Keratinocyte (primary cell): ENCODE results near the gene CARD9.

Source experiments
- EZH2 ChIP-seq: IDR thresholded peaks from one replicate; pipeline ENCODE4 v1.6.1; 2012; ENCODE audit warnings: inconsistent platforms, mild to moderate bottlenecking, low read length, moderate library complexity
- TF ChIP-seq, protein P1 (sequence below), 3 experiments: IDR thresholded peaks in 1 of 3; conservative IDR thresholded peaks in 1 of 3; optimal IDR thresholded peaks in 1 of 3; 2 replicates in 2 of 3; 3 replicates in 1 of 3; pipeline versions ENCODE3 to v1.5.1; 2011; ENCODE audit warnings: low read length in 3 of 3, mild to moderate bottlenecking in 3 of 3, moderate library complexity in 2 of 3, control low read depth in 1 of 3, inconsistent platforms in 1 of 3; ENCODE audit not compliant: insufficient read depth in 2 of 3; ENCODE audit errors: extremely low read depth in 1 of 3

DNA sequence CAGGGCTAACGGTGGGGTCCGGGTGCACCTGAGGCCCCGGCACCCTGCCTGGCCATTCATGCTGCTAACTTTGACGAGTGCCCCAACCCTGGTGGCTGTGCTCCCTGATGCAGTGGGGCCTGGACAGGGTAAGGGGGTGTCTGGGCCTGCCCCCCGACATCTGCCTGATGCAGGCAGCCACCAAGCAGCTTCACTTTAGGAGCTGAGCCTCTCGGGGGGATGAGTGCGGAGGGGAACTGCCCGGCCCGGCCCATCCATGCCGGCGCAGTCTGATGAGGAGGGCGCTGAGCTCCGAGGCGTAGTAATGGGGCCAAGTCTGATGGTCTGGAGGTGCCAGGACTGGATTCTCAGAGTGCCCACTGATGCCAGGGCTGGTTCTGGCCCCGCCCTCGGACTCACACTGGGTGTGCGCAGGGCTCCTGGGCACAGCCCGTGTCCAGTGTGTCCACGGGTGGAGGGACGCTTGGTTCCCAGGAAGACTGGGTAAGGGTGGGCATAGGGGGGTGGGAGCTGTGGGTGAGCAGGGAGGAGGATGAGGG lies 26.5 kb downstream of the CARD9 start:
- TF ChIP-seq, protein P1, sequence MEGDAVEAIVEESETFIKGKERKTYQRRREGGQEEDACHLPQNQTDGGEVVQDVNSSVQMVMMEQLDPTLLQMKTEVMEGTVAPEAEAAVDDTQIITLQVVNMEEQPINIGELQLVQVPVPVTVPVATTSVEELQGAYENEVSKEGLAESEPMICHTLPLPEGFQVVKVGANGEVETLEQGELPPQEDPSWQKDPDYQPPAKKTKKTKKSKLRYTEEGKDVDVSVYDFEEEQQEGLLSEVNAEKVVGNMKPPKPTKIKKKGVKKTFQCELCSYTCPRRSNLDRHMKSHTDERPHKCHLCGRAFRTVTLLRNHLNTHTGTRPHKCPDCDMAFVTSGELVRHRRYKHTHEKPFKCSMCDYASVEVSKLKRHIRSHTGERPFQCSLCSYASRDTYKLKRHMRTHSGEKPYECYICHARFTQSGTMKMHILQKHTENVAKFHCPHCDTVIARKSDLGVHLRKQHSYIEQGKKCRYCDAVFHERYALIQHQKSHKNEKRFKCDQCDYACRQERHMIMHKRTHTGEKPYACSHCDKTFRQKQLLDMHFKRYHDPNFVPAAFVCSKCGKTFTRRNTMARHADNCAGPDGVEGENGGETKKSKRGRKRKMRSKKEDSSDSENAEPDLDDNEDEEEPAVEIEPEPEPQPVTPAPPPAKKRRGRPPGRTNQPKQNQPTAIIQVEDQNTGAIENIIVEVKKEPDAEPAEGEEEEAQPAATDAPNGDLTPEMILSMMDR (optimal IDR thresholded peaks at IDR 0.05 in 1 of 3, IDR thresholded peaks at IDR 0.05 in 1 of 3, conservative IDR thresholded peaks at IDR 0.05 in 1 of 3; ENCODE audit: extremely low read depth in 1 of 3, insufficient read depth in 2 of 3, low read length in 3 of 3): no peak
- no peak for TF ChIP-seq EZH2
